Mesendoderm (in vitro differentiated cells): Measurements from ENCODE around the gene SF3B3.
"Not testable (repeated sequence)": the region's sequence is repeated elsewhere in the genome, so short reads cannot be mapped to it uniquely, and the experiment has no call there.

Experiments
- DNase-seq: peaks from one replicate; pipeline ENCODE4 v3.0.0; 2013
- H2AK5ac ChIP-seq: 2 replicates; pipeline ENCODE4 v1.6.1; 2013; ENCODE audit warnings: low read length, inconsistent platforms
- H2BK120ac ChIP-seq: 2 replicates; pipeline ENCODE4 v1.6.1; 2013; ENCODE audit warnings: low read depth, mild to moderate bottlenecking, low read length, moderate library complexity, mixed read lengths
- H2BK15ac ChIP-seq: replicated peaks from 2 replicates; pipeline ENCODE4 v1.6.1; 2013; ENCODE audit warnings: low read depth, mild to moderate bottlenecking, moderate library complexity
- H2BK5ac ChIP-seq: 2 replicates; pipeline ENCODE4 v1.6.1; 2013; ENCODE audit warnings: low read length, inconsistent platforms
- H3K18ac ChIP-seq: 2 replicates; pipeline ENCODE4 v1.6.1; 2013; ENCODE audit warnings: mild to moderate bottlenecking, low read length, mixed read lengths
- H3K23ac ChIP-seq: one replicate; pipeline ENCODE4 v1.6.1; 2013; ENCODE audit warnings: low read length
- H3K27ac ChIP-seq: 2 replicates; pipeline ENCODE4 v1.5.1; 2013; ENCODE audit warnings: low read depth, mild to moderate bottlenecking, inconsistent platforms, low read length, moderate library complexity
- H3K27me3 ChIP-seq: 2 replicates; pipeline ENCODE4 v1.6.1; 2013; ENCODE audit warnings: low read length, control low read depth, mild to moderate bottlenecking, inconsistent platforms; ENCODE audit not compliant: insufficient read depth, poor library complexity
- H3K36me3 ChIP-seq: 2 replicates; pipeline ENCODE4 v1.6.1; 2013; ENCODE audit warnings: low read length, inconsistent platforms; ENCODE audit not compliant: control insufficient read depth, insufficient read depth
- H3K4ac ChIP-seq: one replicate; pipeline ENCODE4 v1.6.1; 2013; ENCODE audit warnings: low read depth, mild to moderate bottlenecking, low read length, moderate library complexity
- H3K4me1 ChIP-seq: 2 replicates; pipeline ENCODE4 v1.6.1; 2013; ENCODE audit warnings: low read depth, low read length, inconsistent platforms; ENCODE audit not compliant: control insufficient read depth
- H3K4me2 ChIP-seq: 2 replicates; pipeline ENCODE4 v1.6.1; 2013; ENCODE audit warnings: low read length
- H3K4me3 ChIP-seq: 2 replicates; pipeline ENCODE4 v1.5.1; 2013; ENCODE audit warnings: mild to moderate bottlenecking, low read length
- H3K56ac ChIP-seq: one replicate; pipeline ENCODE4 v1.6.1; 2013; ENCODE audit warnings: low read length
- H3K79me1 ChIP-seq: 2 replicates; pipeline ENCODE4 v1.6.1; 2013; ENCODE audit warnings: low read length, inconsistent platforms
- H3K79me2 ChIP-seq: 2 replicates; pipeline ENCODE4 v1.6.1; 2013; ENCODE audit warnings: mild to moderate bottlenecking, low read length; ENCODE audit not compliant: control insufficient read depth, insufficient read depth
- H3K9ac ChIP-seq: 2 replicates; pipeline ENCODE4 v1.6.1; 2013; ENCODE audit warnings: low read length, inconsistent platforms
- H4K5ac ChIP-seq: one replicate; pipeline ENCODE4 v1.6.1; 2013; ENCODE audit warnings: low read length
- H4K8ac ChIP-seq: one replicate; pipeline ENCODE4 v1.6.1; 2013; ENCODE audit warnings: low read depth, mild to moderate bottlenecking, control low read depth, low read length, moderate library complexity
- WGBS: extraction: QIAGEN DNeasy Blood & Tissue Kit; methylation state at CpG from one replicate; pipeline ENCODE4 v1.1.7; 2013; ENCODE audit warnings: low lambda C conversion rate, missing lambda C conversion rate; ENCODE audit not compliant: insufficient coverage; ENCODE audit errors: extremely low coverage; 5-methylcytosine and 5-hydroxymethylcytosine counted together

The SF3B3 gene

GRCh38 chr16:70611785-70612303, 88.2 kb downstream of the SF3B3 start:
- DNase-seq = no peak
- no peak overlapping the region for H3K23ac ChIP-seq
- H2AK5ac ChIP-seq = no peak overlapping the region
- H3K56ac ChIP-seq = no peak overlapping the region
- no peak overlapping the region for H4K8ac ChIP-seq
- no peak overlapping the region for H3K4me3 ChIP-seq
- no peak overlapping the region for H2BK15ac ChIP-seq
- no peaks in the 10 kb centered on the region for H3K79me1 ChIP-seq
- no peaks in the 10 kb centered on the region for H3K27me3 ChIP-seq
- no peak overlapping the region for H2BK120ac ChIP-seq
- no peaks in the 10 kb centered on the region for H3K4me1 ChIP-seq
- no peak overlapping the region for H3K4me2 ChIP-seq
- no peak overlapping the region for H3K18ac ChIP-seq
- no peak overlapping the region for H3K27ac ChIP-seq
- WGBS = no CpG with 5 or more reads among the region's 4 CpGs
- H4K5ac ChIP-seq = no peak overlapping the region
- H3K9ac ChIP-seq = no peak overlapping the region
- no peaks in the 10 kb centered on the region for H3K79me2 ChIP-seq
- H3K36me3 ChIP-seq = no peaks in the 10 kb centered on the region
- H2BK5ac ChIP-seq = no peak overlapping the region
- H3K4ac ChIP-seq = no peak overlapping the region

- Histone ChIP-seq H2BK15ac (no peak overlapping the region), H3K36me3 (no peaks in the 10 kb centered on the region), H3K4me3 (no peak overlapping the region), H4K5ac (no peak overlapping the region), H2AK5ac (no peak overlapping the region), H4K8ac (no peak overlapping the region), H3K4me2 (no peak overlapping the region), H3K79me1 (no peaks in the 10 kb centered on the region), H3K23ac (no peak overlapping the region), H2BK5ac (no peak overlapping the region), H3K27ac (no peak overlapping the region), H3K9ac (no peak overlapping the region), H3K27me3 (no peaks in the 10 kb centered on the region), H3K79me2 (no peaks in the 10 kb centered on the region), H3K4me1 (no peaks in the 10 kb centered on the region), H3K56ac (no peak overlapping the region), H3K18ac (no peak overlapping the region), H3K4ac (no peak overlapping the region), H2BK120ac (no peak overlapping the region)
- DNase-seq = no peak
- WGBS = no CpG with 5 or more reads among the region's 8 CpGs
These were observed 89.3 kb downstream of the SF3B3 start for GRCh38 chr16:70612931-70613330.

GRCh38 chr16:70614208-70614951, 90.8 kb downstream of the SF3B3 start:
- Histone ChIP-seq H3K4me2 (no peak overlapping the region), H3K23ac (no peak overlapping the region), H4K5ac (no peak overlapping the region), H2BK15ac (no peak overlapping the region), H3K18ac (no peak overlapping the region), H2BK120ac (no peak overlapping the region), H3K4me1 (no peaks in the 10 kb centered on the region), H3K27me3 (no peaks in the 10 kb centered on the region), H3K79me2 (no peaks in the 10 kb centered on the region), H3K36me3 (no peaks in the 10 kb centered on the region), H2AK5ac (no peak overlapping the region), H3K9ac (no peak overlapping the region), H2BK5ac (no peak overlapping the region), H3K56ac (no peak overlapping the region), H3K79me1 (no peaks in the 10 kb centered on the region), H3K4ac (no peak overlapping the region), H4K8ac (no peak overlapping the region), H3K27ac (no peak overlapping the region), H3K4me3 (no peak overlapping the region)
- DNase-seq = no peak
- no CpG with 5 or more reads among the region's 5 CpGs for WGBS

GRCh38 chr16:70615945-70616344, 92.3 kb downstream of the SF3B3 start:
- no peak overlapping the region for H2BK15ac ChIP-seq
- no peak overlapping the region for H3K27ac ChIP-seq
- no peak overlapping the region for H2BK120ac ChIP-seq
- DNase-seq = no peak
- no peaks in the 10 kb centered on the region for H3K79me1 ChIP-seq
- no peak overlapping the region for H3K9ac ChIP-seq
- no peak overlapping the region for H3K4ac ChIP-seq
- no peak overlapping the region for H3K56ac ChIP-seq
- no peak overlapping the region for H3K4me2 ChIP-seq
- no peak overlapping the region for H3K18ac ChIP-seq
- H4K5ac ChIP-seq = no peak overlapping the region
- no peaks in the 10 kb centered on the region for H3K27me3 ChIP-seq
- H4K8ac ChIP-seq = no peak overlapping the region
- no peaks in the 10 kb centered on the region for H3K79me2 ChIP-seq
- WGBS = no CpG with 5 or more reads among the region's 5 CpGs
- no peak overlapping the region for H3K4me3 ChIP-seq
- no peaks in the 10 kb centered on the region for H3K36me3 ChIP-seq
- H3K4me1 ChIP-seq = no peaks in the 10 kb centered on the region
- no peak overlapping the region for H2AK5ac ChIP-seq
- no peak overlapping the region for H2BK5ac ChIP-seq
- H3K23ac ChIP-seq = no peak overlapping the region

GRCh38 chr16:70621864-70622263, 98.2 kb downstream of the SF3B3 start:
- H2BK120ac ChIP-seq, H3K23ac ChIP-seq, H3K56ac ChIP-seq, H3K4me2 ChIP-seq, H4K5ac ChIP-seq, DNase-seq, H3K18ac ChIP-seq, H3K79me2 ChIP-seq, H2AK5ac ChIP-seq, H2BK15ac ChIP-seq, H2BK5ac ChIP-seq, H3K27ac ChIP-seq, H3K4ac ChIP-seq, H3K9ac ChIP-seq, H3K79me1 ChIP-seq, H3K4me3 ChIP-seq, H4K8ac ChIP-seq, H3K4me1 ChIP-seq, H3K27me3 ChIP-seq, H3K36me3 ChIP-seq: not testable (repeated sequence)
- WGBS = no CpG with 5 or more reads among the region's 3 CpGs
